ENCODE results near the gene CD160.

DNA sequence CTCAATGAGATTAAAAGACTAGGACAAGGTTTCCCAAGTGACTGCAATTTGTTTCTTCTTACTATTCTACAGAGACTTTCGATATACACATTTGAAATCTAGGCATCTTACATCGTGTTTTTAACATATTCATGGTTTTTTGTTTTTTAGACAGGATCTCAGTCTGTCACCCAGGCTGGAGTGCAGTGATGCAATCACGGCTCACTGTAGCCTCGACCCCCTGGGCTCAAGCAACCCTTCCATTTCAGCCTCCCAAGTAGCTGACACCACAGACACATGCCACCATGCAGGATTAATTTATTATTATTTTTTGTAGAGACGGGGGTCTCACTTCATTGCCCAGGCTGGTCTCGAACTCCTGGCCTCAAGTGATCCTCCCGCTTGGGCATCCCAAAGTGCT, 13.7 kb upstream of the CD160 start:
- TF ChIP-seq SUZ12 (IDR thresholded peaks at IDR 0.05; ENCODE audit: extremely low read depth, insufficient read depth, insufficient read length) (no peak), YY1 (IDR thresholded peaks at IDR 0.05; ENCODE audit: insufficient read depth, insufficient read length) (no peak)

Data from NT2/D1 (cell line).